GM19238 (cell line): ENCODE data around the gene CLSTN1.
"Not testable (repeated sequence)": the region's sequence is repeated elsewhere in the genome, so short reads cannot be mapped to it uniquely, and the experiment has no call there.

Source experiments
- DNase-seq: peaks from one replicate; pipeline ENCODE4 v3.0.0; 2011; ENCODE audit warnings: low spot score; ENCODE audit not compliant: insufficient read length

CLSTN1 gene

DNA sequence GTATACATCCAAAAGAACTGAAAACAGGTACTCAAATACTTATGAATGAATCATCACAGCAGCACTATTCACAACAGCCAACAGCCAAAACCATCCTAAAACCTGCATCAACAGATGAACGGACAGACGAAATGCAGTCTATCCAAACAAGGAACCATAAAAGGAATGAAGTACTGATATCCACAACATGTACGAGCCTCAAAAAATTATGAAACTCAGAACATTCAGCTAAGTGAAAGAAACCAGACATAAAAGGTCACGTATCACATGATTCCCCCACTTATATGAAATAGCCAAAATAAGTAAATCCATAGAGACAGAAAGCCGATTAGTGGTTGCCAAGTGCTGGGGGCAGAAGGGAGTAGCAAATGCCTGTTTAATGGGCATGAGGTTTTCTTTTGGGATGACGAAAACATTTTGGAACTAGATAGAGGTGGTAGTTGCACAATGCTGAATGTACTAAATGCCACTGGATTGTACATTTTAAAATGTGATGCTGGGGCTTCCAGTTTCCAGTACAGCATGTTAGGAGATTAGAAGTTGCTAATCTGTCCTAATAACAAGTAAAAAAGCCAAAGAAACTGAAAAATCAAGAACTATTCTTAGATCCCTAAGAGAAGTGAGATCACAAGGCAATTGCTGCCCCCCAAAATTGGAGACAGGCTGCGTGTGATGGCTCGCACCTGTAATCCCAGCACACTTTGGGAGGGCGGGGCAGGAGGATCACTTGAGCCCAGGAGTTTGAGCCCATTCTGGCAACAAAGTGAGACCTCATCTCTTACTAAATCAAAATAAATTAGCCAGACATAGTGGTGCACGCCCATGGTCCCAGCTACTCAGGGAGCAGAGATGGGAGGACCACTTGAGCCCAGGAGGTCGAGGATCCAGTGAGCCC, 25.3 kb downstream of the CLSTN1 start:
- DNase-seq: no peak

DNA sequence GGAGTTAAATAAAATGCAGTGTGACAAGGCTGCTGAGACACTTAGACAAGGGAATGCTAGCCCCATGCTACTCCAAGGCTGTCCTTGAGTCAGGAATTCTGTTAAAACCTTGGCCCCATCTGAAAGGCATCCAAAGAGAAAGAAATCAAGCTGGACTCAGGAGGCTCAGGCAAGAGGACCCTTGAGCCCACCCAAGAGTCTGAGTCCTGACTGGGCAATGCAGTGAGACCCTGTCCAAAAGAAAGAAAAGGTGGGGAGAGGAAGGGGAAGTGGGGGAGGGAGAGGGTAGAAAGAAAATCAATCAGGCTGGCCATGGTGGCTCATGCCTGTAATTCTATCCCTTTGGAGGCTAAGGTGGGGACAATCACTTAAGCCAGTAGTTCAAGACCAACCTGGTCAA, 26.7 kb downstream of the CLSTN1 start:
- no peak for DNase-seq

DNA sequence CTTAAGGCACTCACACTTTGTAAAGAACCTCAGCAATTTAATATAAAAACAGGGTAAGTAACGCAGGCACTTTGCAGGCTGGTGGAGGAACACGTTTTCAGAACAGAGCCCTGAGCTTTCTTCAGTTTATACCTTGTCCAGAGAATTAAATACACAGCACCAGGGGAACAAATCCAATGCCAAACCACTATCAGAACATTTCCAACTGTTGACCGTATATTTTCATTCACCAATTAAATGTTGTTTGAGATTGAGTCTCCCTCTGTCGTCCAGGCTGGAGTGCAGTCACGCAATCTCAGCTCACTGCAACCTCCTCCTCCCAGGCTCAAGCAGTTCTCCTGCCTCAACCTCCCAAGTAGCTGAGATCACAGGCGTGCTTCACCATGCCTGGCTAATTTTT, 29.7 kb downstream of the CLSTN1 start:
- no peak for DNase-seq

DNA sequence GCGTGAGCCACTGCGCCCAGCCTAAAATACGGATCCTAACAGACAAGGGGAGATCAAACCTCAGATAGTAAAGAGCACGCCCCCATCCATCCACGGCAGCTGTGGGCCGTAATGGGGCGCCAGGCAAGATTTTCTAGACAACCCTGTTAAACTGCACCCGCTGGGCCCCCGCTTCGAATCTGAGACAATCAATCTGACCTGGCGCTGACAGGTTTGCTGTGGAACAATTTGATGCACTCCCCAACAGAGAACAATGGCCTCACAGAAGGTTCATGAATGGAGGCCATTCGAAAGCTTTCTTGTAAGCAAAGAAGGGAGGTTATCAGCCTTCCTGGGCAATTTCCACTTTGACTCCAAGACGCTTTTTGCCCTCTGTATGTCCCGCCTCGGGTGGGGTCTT, 30.5 kb downstream of the CLSTN1 start:
- DNase-seq: no peak

DNA sequence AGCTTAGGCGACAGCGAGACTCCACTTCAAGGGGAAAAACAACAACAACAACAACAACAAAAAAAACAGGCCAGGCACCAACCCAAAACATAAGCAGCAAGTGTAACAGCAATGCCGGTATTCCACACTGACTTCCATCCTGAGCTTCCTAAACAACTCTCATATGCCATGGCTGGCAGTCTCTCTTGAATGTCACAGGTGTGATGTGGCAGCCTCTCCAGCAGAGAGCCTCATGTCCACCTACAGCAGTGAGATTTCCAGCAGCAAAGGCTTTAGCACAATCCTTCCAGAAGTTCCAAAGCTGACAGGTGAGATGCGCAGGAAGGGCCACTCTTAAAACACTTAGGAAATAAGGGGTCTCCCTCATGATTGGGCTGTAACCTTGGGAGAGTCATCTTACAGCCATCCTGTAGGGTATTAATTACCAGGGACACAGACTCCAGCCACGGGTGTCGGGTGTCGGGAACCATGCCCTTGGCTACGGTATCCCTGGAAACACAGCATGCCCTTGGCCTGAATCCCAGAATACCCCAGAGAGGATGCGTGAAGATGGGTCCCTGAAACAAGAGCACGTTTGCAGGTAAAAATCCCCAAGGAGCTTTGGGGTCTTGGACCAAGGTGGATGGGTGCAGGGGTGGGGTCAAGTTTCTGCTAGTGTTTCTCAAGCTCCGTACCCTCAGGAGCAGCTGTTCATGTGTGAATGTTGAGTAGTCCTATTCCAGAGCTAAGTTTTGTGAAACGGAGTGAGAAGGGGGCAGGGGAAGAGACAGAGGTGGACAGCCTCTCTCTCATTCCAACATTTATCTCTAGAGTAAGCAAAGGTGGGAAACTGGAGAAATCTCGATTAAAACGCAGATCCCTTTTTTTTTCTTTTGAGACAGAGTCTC, 31.4 kb downstream of the CLSTN1 start:
- DNase-seq: no peak

DNA sequence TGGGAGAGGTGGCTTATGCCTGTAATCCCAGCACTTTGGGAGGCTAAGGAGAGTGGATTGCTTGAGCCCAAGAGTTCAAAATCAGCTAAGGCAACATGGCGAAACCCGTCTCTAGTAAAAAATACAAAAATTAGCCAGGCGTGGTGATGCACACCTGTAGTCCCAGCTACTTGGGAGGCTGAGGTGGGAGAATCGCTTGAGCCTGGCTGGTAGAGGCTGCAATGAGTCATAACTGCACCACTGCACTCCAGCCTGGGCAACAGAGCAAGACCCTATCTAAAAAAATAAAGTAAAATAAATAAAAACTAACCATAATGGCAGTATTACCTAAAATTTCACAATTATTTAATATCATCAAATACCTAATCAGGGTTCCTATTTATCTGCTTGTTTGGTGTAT, 34.1 kb downstream of the CLSTN1 start:
- DNase-seq: not testable (repeated sequence)

DNA sequence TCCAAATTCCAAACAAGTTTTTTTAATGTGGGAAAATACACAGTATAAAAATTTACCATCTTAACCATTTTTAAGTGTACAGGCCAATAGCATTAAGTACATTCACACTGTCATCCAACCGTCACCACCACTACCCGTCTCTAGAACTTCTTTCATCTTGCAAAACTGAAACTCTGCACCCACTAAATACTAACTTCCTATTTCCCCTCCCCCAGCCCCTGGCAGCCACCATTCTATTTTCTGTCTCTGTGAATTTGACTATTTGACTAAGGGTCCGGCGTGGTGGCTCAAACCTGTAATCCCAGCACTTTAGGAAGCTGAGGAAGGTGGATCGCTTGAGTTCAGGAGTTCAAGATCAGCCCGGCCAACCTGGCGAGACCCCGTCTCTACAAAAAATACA, 36.1 kb downstream of the CLSTN1 start:
- DNase-seq: peak; percentile 23

DNA sequence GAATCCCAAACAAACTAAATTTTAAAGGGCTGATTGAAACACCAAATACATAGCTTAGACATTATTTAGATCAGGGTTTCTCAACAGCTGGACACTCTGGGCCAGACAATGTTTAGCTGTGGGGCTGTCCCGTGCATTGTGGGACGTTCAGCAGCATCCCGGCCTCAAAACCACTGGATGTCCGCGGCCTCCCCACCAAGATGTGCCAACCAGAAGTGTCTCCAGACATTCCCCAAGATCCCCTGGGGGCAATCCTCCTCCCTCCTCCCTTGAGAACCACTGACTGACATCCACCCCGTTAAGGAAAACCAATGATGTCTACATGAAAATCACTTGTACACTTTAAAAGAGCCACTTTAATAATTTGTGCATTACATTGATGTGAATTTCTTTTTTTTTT, 38.4 kb downstream of the CLSTN1 start:
- no peak for DNase-seq

DNA sequence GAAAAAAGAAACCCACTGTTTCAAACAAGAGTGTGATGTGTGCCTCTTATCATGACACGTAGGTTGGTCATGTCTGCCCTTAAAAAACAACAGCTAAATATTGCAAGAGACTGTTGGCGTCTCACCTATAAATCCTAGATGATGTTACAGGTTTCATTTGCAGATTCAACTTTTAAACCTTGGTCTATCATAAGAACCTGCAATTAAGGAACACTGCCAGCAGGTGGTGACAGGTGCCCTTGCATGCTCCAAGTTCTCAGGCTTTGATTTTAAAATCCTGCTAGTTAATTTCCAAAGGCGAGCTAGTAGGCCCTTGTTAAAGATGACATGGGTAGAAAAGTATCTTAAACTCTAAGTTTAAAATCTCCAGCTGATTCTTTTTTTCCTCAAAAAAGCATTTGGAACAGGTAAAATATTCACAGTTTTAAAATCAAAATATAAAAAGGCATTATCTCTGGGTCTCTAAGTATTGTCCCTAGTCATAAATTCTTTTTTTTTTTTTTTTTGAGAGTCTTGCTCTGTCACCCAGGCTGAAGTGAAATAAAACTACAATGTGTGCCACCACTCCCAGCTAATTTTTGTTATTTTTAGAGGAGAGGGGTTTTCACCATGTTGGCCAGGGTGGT, 39.1 kb downstream of the CLSTN1 start:
- DNase-seq: peak; percentile 28

DNA sequence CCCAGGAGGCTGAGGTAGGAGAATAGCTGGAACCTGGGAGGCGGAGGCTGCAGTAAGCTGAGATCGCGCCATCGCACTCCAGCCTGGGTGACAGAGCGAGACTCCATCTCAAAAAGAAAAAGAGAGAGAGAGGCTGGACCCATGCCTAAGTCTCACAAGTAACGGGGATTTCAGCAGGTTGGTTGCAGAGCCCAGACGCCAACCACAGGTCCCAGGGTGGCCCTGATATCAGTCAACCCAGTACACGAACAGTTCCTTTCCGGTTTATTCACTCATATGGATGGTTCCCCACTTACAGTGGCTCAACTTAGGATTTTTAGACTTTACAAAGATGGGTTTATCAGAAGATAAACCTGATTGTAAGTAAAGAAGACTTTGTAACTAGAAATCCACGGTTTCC, 40.9 kb downstream of the CLSTN1 start:
- no peak for DNase-seq

DNA sequence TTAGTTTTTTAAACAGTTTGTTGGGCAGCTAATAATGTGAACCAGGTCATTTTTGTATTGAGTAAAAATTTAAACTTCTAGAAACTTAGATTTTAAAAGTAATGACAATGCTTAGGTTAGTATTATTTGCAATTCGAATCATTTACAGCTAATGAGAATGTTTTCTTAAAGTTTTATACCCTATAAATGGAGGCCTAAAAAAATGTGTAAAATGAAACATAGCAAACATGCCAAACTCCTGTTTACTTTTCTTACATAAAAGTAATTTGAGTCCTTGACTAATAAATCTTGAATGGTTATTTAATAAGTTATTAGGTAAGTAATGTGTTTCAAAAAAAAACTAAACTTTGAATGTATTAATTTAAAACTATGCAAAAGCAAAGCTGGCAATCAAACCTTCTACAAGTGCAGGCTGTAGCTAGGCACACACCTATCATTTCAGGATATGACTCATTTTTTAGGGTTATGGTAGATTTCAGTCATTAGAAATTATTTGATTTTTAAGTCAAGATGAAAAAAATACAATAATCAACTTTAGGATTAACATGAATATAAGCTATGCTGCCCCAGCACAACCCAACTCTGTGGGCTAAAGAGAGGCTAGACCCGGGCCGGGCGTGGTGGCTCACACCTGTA, 41.5 kb downstream of the CLSTN1 start:
- no peak for DNase-seq

DNA sequence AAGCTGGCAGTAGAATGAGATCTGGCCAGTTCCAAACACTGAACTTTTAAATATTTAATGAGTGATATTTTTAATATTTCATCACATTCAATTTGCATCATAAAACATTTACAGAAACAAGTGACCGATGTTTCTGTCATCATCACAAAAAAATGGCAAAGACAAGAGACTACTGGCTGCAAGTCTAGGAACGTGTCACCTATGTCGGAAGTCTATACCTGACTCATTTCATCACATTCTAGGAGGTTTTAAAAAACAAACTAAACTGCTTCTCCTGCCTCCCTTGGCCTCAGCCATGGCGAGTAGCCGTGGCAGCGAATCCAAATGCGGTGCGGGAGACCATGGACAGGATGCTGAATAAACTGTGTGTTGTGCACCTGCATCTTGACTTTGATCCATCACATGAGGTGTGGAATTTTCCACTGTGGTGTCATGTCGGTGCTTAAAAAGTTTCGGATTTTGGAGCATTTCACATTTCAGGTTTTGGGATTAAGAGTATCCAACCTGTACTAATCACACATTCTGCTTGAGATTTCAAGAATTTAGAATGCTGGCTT, 43.1 kb downstream of the CLSTN1 start:
- DNase-seq: no peak

DNA sequence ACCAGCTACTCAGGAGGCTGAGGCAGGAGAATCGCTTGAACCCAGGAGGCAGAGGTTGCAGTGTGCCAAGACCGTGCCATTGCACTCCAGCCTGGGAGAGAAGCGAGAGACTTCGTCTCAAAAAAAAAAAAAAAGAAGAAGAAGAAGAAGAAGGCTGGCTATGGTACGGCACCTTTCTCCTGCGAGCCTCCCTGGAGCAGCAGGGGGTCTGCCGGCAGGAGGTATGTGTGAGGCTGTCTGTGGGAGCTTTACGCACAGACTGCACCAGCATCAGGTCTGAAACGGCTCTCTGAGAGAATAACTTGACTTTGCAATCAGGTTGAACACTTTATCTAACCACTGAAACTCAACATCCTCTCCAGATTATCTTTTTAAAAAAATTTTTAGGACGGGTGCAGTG, 44.9 kb downstream of the CLSTN1 start:
- no peak for DNase-seq

DNA sequence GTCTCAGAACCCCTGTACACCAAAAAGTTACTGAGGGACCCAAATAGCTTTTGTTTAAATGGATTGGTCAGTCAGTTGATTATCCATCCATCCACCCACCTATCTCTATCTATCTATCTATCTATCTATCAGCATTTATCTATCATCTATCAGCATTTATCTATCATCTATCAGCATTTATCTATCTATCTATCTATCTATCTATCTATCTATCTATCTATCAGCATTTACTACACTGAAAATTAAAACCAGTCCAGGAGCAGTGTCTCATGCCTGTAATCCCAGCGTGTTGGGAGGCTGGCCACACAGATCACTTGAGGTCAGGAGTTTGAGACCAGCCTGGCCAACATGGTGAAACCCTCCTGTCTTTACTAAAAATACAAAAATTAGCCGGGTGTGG, 47.1 kb downstream of the CLSTN1 start:
- DNase-seq: no peak

DNA sequence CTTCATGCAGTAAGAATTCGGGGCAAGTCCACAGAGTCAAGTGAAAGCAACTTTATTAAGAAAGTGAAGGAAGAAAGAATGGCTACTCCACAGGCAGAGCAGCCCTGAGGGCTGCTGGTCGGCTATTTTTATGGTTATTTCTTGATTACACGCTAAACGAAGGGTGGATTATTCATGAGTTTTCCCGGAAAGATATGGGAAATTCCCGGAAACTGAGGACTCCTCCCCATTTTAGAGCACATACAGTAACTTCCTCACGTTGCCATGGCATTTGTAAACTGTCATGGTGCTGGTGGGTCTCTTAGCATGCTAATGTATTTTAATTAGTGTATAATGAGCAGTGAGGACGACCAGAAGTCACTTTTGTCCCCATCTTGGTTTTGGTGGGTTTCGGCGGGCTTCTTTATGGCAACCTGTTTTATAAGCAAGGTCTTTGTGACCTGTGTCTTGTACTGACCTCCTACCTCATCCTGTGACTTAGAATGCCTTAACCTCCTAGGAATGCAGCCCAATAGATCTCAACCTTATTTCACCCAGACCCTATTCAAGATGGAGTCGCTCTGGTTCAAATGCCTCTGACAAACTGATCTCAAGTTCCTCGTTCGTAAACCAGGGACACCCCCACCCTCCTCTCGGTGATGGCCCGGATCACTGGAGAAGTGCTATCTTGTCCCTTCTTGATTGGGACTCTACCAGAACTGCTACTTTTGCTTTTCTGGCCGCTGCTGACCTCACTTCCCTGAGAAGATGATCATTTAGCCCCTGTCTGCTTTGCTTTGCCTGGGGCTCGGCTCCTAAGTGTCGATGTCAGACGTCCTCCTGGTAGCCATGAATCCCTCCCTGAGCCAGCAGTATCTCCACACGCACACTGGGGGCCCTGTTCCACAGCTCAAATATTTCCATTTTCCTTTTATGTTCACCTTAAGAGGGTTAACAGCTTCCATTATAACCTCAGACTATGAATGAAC, 48.8 kb downstream of the CLSTN1 start:
- no peak for DNase-seq

DNA sequence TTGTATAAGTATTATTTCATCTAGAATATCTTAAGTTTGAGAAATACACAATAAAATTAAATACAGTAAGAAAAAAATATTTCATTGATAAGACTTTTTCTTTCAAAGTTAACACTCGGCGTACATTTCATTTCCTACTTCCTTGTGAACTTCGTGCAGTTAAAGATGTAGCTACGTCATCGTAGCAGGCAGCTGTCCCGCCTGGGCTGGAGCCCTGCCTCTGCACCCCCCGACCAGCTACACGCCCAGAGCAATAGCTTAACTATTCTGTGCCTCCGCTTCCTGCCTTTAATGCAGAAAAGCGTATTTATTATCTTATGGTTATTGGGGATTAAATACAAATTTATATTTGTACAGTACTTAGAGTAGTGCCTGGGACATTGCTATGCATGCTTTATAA, 53.5 kb downstream of the CLSTN1 start:
- no peak for DNase-seq

DNA sequence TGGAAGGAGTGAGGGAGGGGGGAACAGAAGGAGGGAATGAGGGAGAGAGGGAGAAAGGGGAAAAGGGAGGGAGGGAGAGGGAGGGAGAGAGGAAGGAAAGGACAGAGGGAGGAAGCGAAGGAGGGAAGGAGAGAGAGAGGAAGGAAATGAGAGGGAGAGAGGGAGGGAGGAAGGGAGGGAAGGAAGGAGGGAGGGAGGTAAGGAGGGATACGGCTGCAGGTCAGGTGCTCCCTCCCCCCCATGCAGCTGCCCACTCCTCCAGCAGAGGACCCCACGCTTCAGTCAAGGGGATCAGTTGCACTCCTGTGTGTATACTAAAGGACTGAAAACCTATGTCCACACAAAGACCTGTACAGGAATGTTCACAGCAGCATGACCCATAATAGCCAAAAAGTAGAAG, 54.8 kb downstream of the CLSTN1 start:
- DNase-seq: no peak

DNA sequence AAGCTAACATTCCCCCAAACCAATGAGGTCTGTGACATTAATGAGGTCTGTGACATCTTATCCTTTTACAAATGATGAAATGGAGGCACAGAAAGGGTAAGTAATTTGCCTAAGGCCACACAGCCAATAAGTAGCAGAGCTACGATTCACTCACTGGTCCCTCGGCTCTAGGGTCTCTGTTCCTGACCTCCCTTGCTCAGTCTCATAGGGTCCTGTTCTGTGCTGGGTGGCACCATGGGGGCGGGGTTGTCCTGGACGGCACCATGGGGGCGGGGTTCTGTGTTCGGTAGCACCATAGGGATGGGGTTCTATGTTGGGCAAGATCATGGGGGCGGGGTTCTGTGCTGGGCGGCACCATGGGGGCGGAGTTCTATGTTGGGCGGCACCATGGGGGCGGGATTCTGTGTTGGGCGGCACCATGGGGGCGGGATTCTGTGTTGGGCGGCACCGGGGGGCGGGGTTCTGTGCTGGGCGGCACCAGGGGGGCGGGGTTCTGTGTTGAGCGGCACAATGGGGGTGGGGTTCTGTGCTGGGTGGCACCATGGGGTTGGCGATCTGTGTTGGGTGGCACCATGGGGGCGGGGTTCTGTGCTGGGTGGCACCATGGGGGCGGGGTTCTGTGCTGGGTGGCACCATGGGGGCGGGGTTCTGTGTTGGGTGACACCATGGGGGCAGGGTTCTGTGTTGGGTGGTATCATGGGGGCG, 55.6 kb downstream of the CLSTN1 start:
- DNase-seq: no peak

DNA sequence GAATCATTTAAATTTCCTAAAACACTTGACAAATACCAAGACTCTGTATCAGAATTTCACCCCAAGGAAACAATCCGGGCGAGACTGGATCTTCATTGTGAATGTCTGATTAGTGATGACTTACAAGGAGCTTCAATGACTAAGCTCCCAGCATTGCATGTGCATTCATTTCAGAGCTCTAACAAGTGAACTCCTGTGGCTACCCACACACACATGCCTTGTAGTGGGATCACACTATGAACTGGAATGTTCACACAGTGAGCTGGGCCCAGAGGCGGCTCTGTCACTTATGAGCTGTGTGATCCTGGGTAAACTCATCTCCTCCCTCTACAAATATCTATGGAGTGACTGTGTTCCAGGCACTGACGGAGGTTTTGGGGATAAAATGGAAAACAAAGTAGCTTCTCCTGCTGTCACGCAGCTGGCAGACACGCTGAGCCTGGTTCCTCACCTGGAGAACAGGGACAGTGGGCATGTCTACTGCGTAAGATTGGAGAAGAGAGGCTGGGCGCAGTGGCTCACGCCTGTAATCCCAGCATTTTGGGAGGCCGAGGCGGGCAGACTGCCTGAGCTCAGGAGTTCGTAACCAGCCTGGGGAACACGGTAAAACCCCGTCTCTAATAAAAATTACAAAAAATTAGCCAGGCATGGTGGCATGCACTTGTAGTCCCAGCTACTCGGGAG, 56.9 kb downstream of the CLSTN1 start:
- DNase-seq: no peak
